Measurements from ENCODE around the gene TGFB1I1.
"Not testable (repeated sequence)": the region's sequence is repeated elsewhere in the genome, so short reads cannot be mapped to it uniquely, and the experiment has no call there.

Gene TGFB1I1

DNA sequence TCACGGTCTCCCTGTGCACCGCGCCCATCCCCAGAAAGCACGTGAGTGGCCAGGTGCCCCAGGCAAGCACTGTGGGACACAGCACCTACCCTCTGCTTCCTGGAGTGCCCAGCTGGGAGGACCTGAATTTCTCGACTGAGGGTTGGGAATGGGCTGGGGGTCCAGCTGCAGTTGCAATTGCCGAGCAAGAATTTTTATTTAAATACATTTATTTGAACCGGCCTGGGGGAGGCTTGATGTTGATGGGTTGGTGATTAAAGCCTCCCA is 17.3 kb downstream of the TGFB1I1 start:
- DNase-seq, result no peak

DNA sequence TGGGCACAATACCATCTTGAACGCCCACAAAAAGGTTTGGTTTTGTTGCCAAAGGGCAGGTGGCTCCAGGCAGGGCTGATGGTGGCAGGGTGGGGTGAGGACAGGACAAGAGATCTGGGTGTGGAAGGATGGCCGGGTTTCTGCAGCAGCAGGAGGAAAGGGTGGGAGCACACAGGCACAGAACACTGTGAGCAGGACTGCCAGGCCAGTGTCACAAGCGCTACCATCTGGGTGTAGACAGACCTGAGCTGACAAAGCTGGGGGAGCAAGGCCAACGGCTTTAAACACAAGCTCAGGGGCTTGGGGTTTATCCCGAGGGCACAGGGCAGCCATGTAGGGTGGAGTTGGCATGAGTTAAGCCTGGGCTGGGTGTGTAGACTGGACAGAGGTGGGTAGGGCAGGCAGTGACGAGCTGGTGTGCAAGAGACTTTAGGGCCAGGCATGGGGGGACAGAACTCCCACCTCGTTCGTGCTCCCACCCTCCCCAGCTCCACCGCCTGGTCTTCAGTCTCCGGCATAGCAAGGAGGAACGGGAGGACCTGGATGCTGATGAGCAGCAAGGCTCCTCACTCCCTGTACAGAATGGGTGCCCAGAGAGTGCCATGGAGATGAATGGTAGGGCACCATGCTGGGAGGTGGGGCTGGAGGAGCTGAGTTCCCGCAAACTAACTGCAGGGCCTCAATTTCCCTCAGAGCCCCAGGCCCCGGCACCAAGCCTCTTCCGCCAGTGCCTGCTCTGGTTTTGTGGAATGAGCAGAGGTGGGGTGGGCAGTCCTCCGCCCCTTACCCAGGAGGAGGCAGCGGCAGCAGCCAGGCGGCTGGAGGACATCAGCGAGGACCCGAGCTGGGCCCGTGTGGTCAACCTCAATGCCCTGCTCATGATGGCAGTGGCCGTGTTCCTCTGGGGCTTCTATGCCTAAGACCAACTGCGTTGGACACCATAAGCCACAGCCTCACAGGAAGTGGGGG is 17.9 kb downstream of the TGFB1I1 start:
- DNase-seq, result no peak

GRCh38 chr16:31491778-31492418 is 19.9 kb downstream of the TGFB1I1 start:
- no peak for DNase-seq

GRCh38 chr16:31493506-31494125 is 21.7 kb downstream of the TGFB1I1 start:
- DNase-seq, result no peak

DNA sequence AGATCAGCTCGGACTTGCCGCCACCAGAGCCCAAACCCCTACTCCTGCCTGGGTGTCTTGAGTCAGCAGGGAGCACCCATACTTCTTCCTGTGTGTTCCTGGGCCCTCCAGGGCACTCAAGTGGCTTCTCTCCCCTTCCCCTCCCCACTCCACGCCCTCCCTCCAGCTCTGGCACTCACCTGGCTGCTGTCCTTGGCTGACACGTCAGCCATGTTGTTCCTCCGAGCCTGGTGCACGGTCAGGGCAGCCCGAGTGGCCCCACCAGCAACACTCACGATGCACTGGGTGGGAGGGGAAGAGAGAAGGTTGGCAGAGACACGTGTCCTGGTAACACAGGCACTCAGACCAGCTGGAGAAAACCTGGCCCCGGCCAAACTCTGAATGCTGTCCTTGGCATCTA is 24.7 kb downstream of the TGFB1I1 start:
- no peak for DNase-seq

DNA sequence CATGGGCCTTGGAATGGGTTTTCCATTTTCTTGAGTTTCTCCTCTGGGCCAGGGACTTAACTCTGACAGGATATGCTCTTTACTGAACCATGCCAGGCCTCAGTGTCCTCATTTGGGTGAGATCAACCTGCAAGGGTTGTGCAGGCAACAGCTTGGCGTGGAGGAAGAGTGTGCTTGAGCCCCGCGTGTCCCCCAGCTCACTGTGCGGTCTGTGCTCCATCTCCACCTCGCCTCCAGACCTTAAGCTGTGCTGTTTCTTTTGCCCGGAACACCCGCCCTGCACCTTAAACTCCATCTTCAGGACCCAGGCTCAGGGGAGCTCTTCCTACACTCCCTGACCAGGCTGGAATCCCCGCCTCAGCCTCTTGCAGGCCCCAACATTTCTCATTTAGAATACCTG is 26.5 kb downstream of the TGFB1I1 start:
- DNase-seq, result no peak

DNA sequence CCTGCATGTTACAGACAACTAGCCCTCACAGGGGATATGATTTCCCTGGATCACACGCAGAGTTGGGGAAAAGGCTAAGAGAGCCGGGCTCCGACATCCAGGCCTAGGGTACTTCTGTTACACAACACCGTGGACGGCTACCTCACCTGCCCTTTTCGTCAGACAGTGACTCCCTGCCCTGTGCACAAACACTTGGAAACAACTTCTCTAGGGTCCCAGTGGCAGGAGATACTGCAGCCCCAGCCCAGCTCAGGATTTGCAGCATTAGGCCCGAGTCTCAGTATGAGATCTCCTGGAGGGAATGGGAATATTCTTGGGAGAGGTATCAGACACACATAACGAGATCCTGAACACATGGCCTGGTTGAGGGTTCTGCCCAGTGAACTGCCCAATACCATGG is 28.0 kb downstream of the TGFB1I1 start:
- no peak for DNase-seq

- no peak for DNase-seq
These were observed 29.4 kb downstream of the TGFB1I1 start for GRCh38 chr16:31501226-31501965.

DNA sequence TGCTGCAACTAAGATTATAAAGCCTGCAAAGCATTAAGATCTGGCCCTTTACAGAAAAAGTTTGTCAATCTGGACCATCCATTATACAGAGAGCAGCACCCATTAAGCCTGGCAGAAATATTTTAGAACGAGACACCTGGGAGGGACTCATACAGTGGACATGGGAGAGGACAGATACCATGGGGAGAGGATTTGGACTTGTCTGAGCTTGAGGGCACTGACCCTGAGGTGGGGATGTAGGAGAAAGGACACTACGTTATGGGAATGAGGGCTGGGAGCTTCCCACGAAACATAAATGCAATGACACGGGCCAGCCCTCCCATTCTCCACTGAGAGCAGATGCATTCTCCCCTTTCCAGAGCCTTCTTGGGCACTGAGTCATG is 30.0 kb downstream of the TGFB1I1 start:
- no peak for DNase-seq

GRCh38 chr16:31502981-31503380 is 31.0 kb downstream of the TGFB1I1 start:
- no peak for DNase-seq

GRCh38 chr16:31503555-31503954 is 31.6 kb downstream of the TGFB1I1 start:
- not testable (repeated sequence) for DNase-seq

- no peak for DNase-seq
These were observed 32.2 kb downstream of the TGFB1I1 start for GRCh38 chr16:31504159-31504558.

DNA sequence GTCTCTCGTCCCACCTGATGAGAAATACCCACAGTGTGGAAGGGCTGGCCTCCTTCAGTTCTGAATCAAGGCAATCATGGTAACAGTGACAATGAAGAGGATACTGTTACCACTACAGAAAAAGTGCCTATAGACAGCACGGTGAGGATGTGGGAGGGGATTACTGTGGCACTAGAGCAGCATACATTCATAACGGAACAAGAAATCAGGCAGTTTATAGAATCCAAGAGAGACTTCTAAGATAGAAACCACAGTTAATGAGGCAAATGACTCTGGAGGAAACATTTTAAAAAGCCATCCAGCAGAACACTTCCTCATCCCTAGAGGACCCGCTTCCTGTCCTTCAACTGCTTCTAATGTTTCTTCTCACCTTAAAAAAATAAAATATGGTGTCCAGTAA is 33.5 kb downstream of the TGFB1I1 start:
- DNase-seq, result no peak

GRCh38 chr16:31507617-31507928 is 35.6 kb downstream of the TGFB1I1 start:
- DNase-seq, result no peak

DNA sequence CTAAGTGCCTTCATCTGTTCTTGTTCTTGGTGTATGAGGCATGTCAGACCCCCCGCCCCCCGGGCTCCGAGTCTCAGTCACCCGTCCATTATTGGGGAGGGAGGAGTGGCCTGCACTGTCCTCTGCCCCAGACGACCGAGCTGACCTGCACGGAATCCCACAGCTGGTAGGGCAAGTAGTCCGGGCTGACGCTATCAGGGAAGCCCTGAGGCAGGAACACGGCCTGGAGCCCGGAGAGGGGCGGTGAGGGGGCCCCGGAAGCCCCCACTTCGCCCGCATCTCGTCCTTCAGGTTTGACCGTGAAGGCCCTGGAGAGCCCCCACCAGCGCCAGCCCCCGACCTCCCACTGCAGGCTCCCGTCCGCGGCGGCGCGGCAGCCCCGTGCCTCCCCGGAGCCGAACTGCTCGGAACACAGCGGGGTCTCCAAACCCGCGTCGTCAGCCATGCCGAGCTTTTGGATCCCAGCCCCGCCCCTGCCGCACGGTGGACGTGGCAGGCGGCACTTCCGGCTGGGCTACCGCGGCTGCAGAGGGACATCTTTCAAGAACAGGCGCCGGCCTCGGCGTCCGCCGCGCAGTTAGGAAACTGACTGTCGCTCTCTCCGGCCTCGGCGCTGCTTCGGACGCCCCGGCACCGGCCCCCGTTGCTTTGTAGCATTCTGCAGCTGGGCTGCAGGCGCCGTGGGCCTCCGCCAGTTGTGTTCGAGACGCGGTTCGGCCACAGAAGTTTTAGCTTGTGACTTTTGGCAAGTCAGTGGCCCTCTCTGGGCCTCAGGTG is 36.2 kb downstream of the TGFB1I1 start, which contains the start of gene RUSF1:
TSS of gene RUSF1 (minus strand) at position 463 of the 777 bp plus-strand sequence. CDS start at position 445, 18 bp downstream.
- peak; percentile 76 for DNase-seq

- DNase-seq, result peak; percentile 48
These were observed 36.8 kb downstream of the TGFB1I1 start for GRCh38 chr16:31508706-31509195.

DNA sequence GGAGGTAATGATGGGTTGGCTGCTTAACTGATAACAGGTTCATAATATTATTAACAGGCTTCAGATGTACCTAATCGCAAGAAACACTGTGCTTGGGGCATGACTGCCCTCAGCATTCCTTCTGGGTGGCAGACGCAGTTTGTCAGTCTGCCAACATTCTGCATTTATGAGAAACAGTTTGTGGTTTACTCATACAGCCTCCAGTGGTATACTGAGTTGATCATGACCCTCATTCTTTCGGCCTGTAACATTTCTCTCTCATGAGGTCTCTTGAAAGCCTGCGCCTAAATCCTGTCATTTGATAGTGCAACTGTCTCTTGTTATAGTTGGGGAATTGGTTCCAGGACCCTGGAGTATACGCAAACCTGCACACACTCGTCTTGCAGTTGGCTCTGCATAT is 41.2 kb downstream of the TGFB1I1 start:
- DNase-seq, result no peak

DNA sequence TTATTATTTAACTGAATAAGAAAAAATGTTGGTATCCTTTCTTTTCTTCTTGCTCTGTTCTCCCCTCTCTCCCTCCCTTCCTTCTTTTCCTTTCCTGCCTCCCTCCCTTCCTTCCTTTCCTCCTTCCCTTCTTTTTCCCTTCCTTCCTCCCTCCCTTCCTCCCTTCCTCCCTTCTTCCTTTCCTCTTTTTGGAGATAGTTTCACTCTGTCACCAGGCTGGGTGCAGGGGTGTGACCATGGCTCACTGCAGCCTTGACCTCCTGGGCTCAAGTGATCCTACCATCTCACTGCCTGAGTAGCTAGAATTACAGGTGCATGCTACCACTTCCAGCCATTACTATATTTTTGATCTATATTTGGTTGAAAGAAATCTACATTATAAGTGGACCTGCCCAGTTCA is 41.9 kb downstream of the TGFB1I1 start:
- no peak for DNase-seq

- DNase-seq, result no peak
These were observed 45.9 kb downstream of the TGFB1I1 start for GRCh38 chr16:31517800-31518402.

GRCh38 chr16:31519759-31520431 is 47.9 kb downstream of the TGFB1I1 start:
- no peak for DNase-seq

GRCh38 chr16:31521368-31521767 is 49.4 kb downstream of the TGFB1I1 start:
- DNase-seq, result no peak
